ENCODE results near the gene CENPX.
A peak's percentile ranks its signal among the peaks of the same experiment; 100 is the strongest.

GRCh38 chr17:81977211-81977808 lies 45.4 kb downstream of the CENPX start, which contains the start of gene ASPSCR1:
- TF ChIP-seq EZH2 (IDR thresholded peaks at IDR 0.05) (no peak), POLR2AphosphoS5 (IDR thresholded peaks at IDR 0.05; ENCODE audit: borderline replicate concordance, low read depth, low read length) (peak; percentile 68)
